GM19324 (cell line): ENCODE measurements around the gene CHTOP.

ENCODE experiments used
- ATAC-seq: cut with Tn5 transposase; IDR thresholded peaks from one replicate; pipeline ENCODE4 v1.9.1; 2021; ENCODE audit warnings: mild to moderate bottlenecking, moderate library complexity; ENCODE audit not compliant: unreplicated experiment, low FRiP score

The CHTOP gene

GRCh38 chr1:153683854-153684253 is 50.0 kb downstream of the CHTOP start:
- no peak for ATAC-seq

GRCh38 chr1:153684892-153685291 is 51.0 kb downstream of the CHTOP start:
- no peak for ATAC-seq

GRCh38 chr1:153685544-153686340 is 51.9 kb downstream of the CHTOP start:
- no peak for ATAC-seq

- ATAC-seq = no peak
These were observed 53.7 kb downstream of the CHTOP start for GRCh38 chr1:153687346-153688125.

GRCh38 chr1:153688276-153688675 is 54.4 kb downstream of the CHTOP start:
- no peak for ATAC-seq

GRCh38 chr1:153688736-153689328 is 55.0 kb downstream of the CHTOP start:
- ATAC-seq = no peak

GRCh38 chr1:153693466-153693865 is 59.6 kb downstream of the CHTOP start:
- no peak for ATAC-seq
